OCI-LY1 (cell line): ENCODE results near the gene TTC17.
"Not testable (repeated sequence)": the region's sequence is repeated elsewhere in the genome, so short reads cannot be mapped to it uniquely, and the experiment has no call there.

Source experiments
- H2AFZ ChIP-seq: fragments of 200-600 bp; sonication (generic), shearing (Covaris generic); 2 replicates; pipeline ENCODE4 v1.6.0; 2014; ENCODE audit warnings: antibody characterized with exemption, mild to moderate bottlenecking, low read length
- H3F3A ChIP-seq: fragments of 200-600 bp; sonication (generic), shearing (Covaris generic); 2 replicates; pipeline ENCODE4 v1.6.0; 2014; ENCODE audit warnings: mild to moderate bottlenecking, antibody characterized with exemption, low read length, moderate library complexity; ENCODE audit not compliant: insufficient read depth
- H3K27ac ChIP-seq: fragments of 200-600 bp; sonication (generic); 2 replicates; pipeline ENCODE4 v1.5.1; 2014; ENCODE audit warnings: low read length, mixed run types, mild to moderate bottlenecking, low read depth; ENCODE audit not compliant: poor library complexity, severe bottlenecking
- H3K27me3 ChIP-seq: fragments of 200-600 bp; sonication (generic); 2 replicates; pipeline ENCODE4 v1.6.0; 2014; ENCODE audit warnings: antibody characterized with exemption, mild to moderate bottlenecking, low read length, moderate library complexity; ENCODE audit not compliant: insufficient read depth
- H3K36me3 ChIP-seq: fragments of 200-600 bp; sonication (generic); 2 replicates; pipeline ENCODE4 v1.6.1; 2014; ENCODE audit warnings: mild to moderate bottlenecking, antibody characterized with exemption, low read length, moderate library complexity, mixed read lengths; ENCODE audit not compliant: insufficient read depth
- H3K4me1 ChIP-seq: fragments of 200-600 bp; sonication (generic); 2 replicates; pipeline ENCODE4 v1.5.1; 2014; ENCODE audit warnings: mild to moderate bottlenecking, low read length, moderate library complexity; ENCODE audit not compliant: insufficient read depth, severe bottlenecking
- H3K4me2 ChIP-seq: fragments of 200-600 bp; sonication (generic), shearing (Covaris generic); 2 replicates; pipeline ENCODE4 v1.6.1; 2014; ENCODE audit warnings: low read length
- H3K4me3 ChIP-seq: fragments of 200-600 bp; sonication (generic); 2 replicates; pipeline ENCODE4 v1.5.1; 2014; ENCODE audit warnings: low read length, low read depth, mild to moderate bottlenecking, mixed read lengths; ENCODE audit not compliant: poor library complexity, severe bottlenecking
- H3K79me2 ChIP-seq: fragments of 200-600 bp; shearing (Covaris generic); 2 replicates; pipeline ENCODE4 v1.6.1; 2016; ENCODE audit warnings: mixed run types, low read length, mixed read lengths; ENCODE audit not compliant: insufficient read depth
- H3K9ac ChIP-seq: fragments of 200-600 bp; sonication (generic), shearing (Covaris generic); 2 replicates; pipeline ENCODE4 v1.6.1; 2014; ENCODE audit warnings: mild to moderate bottlenecking, low read length, mixed read lengths
- H3K9me2 ChIP-seq: fragments of 200-600 bp; sonication (generic), shearing (Covaris generic); 2 replicates; pipeline ENCODE4 v1.6.1; 2014; ENCODE audit warnings: low read depth, mild to moderate bottlenecking, low read length, mixed read lengths
- H3K9me3 ChIP-seq: fragments of 200-600 bp; shearing (Covaris generic); 2 replicates; pipeline ENCODE4 v1.6.1; 2014; ENCODE audit warnings: low read length, mixed read lengths
- H4K20me1 ChIP-seq: fragments of 200-600 bp; sonication (generic), shearing (Covaris generic); 2 replicates; pipeline ENCODE4 v1.6.0; 2016; ENCODE audit warnings: mild to moderate bottlenecking, low read length; ENCODE audit not compliant: insufficient read depth
- EZH2 ChIP-seq: fragments of 200-600 bp; sonication (generic), shearing (Covaris generic); IDR thresholded peaks from 2 replicates; pipeline ENCODE4 v1.8.0; 2017; ENCODE audit warnings: borderline replicate concordance, mixed run types, mild to moderate bottlenecking, antibody characterized with exemption, low read length, moderate library complexity, mixed read lengths
- TF ChIP-seq, protein P1 (sequence below): fragments of 200-600 bp; sonication (generic), shearing (Covaris generic); IDR thresholded peaks from 2 replicates; pipeline ENCODE4 v1.5.1; 2017; ENCODE audit warnings: mild to moderate bottlenecking, antibody characterized with exemption, low read length, moderate library complexity, mixed read lengths

TTC17 gene

DNA sequence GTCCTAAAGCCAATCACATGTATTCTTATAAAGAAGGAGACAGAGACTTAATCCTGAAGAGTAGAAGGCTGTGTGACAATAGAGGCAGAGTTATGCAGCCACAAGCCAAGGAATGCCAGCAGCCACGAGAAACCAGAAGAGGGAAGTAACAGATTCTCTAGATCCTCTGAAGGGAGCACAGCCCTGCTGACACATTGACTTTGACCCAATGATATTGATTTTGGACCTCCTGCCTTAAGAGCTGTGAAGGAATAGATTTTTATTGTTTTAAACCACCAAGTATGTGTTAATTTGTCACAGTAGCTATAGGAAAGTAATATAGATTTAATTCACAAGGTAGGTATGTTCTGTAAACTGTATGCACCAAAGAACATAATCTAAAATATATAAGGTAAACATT is 103.6 kb downstream of the TTC17 start:
- Histone ChIP-seq H3K4me1 (no peaks in the 10 kb centered on the region), H3K36me3 (peaks cover 90% of the 10 kb centered on the region), H3K27ac (no peak overlapping the region), H2AFZ (no peak overlapping the region), H3K9me3 (peaks cover 4% of the 10 kb centered on the region), H3K9ac (no peak overlapping the region), H3K4me3 (no peak overlapping the region), H4K20me1 (no peaks in the 10 kb centered on the region), H3K4me2 (no peak overlapping the region), H3K27me3 (no peaks in the 10 kb centered on the region), H3F3A (no peaks in the 10 kb centered on the region), H3K9me2 (no peaks in the 10 kb centered on the region), H3K79me2 (no peaks in the 10 kb centered on the region)
- TF ChIP-seq, protein P1, sequence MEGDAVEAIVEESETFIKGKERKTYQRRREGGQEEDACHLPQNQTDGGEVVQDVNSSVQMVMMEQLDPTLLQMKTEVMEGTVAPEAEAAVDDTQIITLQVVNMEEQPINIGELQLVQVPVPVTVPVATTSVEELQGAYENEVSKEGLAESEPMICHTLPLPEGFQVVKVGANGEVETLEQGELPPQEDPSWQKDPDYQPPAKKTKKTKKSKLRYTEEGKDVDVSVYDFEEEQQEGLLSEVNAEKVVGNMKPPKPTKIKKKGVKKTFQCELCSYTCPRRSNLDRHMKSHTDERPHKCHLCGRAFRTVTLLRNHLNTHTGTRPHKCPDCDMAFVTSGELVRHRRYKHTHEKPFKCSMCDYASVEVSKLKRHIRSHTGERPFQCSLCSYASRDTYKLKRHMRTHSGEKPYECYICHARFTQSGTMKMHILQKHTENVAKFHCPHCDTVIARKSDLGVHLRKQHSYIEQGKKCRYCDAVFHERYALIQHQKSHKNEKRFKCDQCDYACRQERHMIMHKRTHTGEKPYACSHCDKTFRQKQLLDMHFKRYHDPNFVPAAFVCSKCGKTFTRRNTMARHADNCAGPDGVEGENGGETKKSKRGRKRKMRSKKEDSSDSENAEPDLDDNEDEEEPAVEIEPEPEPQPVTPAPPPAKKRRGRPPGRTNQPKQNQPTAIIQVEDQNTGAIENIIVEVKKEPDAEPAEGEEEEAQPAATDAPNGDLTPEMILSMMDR = no peak
- no peak for TF ChIP-seq EZH2

DNA sequence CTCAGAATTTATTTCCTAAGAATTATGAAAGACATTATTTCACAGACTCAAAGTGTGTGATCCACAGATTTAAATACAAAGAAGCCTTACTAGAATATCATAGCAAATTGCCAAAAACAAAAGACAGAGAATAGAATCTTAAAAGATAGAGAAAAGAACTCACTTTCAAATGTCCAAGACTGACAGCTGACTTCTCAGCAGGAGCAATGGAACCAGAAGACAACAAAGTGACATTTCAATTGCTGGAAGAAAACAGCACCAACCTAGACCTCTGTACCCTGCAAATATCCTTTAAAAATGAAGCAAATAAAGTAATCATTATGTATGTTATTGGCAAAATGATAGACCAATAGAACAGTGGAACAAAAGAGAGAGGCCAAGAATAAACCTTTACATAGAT is 109.2 kb downstream of the TTC17 start:
- Histone ChIP-seq H3F3A (no peaks in the 10 kb centered on the region; the same call in 1 of the 2 replicates), H3K4me1 (no peaks in the 10 kb centered on the region), H3K9ac (no peak overlapping the region), H3K9me3 (peaks cover 18% of the 10 kb centered on the region), H3K9me2 (no peaks in the 10 kb centered on the region), H3K4me2 (no peak overlapping the region), H3K4me3 (no peak overlapping the region), H3K27me3 (no peaks in the 10 kb centered on the region), H2AFZ (no peak overlapping the region), H3K79me2 (no peaks in the 10 kb centered on the region), H3K27ac (no peak overlapping the region), H4K20me1 (no peaks in the 10 kb centered on the region), H3K36me3 (peaks cover 45% of the 10 kb centered on the region)
- TF ChIP-seq, protein P1 = no peak
- TF ChIP-seq EZH2 = no peak

DNA sequence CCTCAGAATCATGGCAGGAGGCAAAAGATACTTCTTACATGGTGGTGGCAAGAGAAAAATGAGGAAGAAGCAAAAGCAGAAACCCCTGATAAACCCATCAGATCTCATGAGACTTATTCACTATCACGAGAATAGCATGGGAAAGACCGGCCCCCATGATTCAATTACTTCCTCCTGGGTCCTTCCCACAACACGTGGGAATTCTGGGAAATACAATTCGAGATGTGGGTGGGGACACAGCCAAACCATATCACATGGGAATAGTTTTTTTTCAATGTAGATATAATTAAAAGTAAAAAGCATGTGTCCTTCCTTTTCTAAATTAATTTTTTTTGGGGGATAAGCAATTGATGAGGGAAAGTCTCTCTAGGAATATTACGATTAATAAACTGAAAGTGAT is 118.8 kb downstream of the TTC17 start:
- H3K4me1 ChIP-seq, H3K27me3 ChIP-seq, H3K27ac ChIP-seq, H2AFZ ChIP-seq, H3F3A ChIP-seq, H3K79me2 ChIP-seq, H3K4me2 ChIP-seq, H3K9ac ChIP-seq, H4K20me1 ChIP-seq, H3K4me3 ChIP-seq, H3K9me2 ChIP-seq, H3K9me3 ChIP-seq: not testable (repeated sequence)
- H3K36me3 ChIP-seq = peaks cover 12% of the 10 kb centered on the region

DNA sequence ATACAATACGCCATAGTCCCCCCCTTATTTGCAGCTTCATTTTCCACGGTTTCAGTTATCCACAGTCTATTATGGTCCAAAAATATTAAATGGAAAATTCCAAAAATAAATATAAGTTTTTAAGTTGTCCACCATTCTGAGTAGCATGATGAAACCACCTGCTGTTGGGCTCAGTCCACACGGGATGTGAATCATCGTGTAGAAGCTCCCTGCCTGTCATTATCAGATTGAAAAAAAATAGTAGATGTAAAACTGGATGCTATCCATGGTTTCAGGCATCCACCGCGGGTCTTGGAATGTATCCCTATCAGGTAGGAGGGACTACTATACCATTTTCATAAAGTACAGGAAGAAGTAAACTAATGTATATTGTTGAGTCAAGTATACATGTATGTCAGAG is 127.4 kb downstream of the TTC17 start:
- H3K4me1 ChIP-seq = no peaks in the 10 kb centered on the region
- no peaks in the 10 kb centered on the region for H3K27me3 ChIP-seq
- H4K20me1 ChIP-seq = no peaks in the 10 kb centered on the region
- H3K79me2 ChIP-seq = no peaks in the 10 kb centered on the region
- no peaks in the 10 kb centered on the region for H3F3A ChIP-seq
- H3K9me3 ChIP-seq = peaks cover 4% of the 10 kb centered on the region
- TF ChIP-seq, protein P1 = no peak
- no peak for TF ChIP-seq EZH2
- peaks cover under 1% of the 10 kb centered on the region; the same call in 1 of the 2 replicates for H3K36me3 ChIP-seq
- no peaks in the 10 kb centered on the region for H3K9me2 ChIP-seq
- no peak overlapping the region for H3K27ac ChIP-seq
- no peak overlapping the region for H3K4me2 ChIP-seq
- no peak overlapping the region for H3K9ac ChIP-seq
- H2AFZ ChIP-seq = no peak overlapping the region
- no peak overlapping the region for H3K4me3 ChIP-seq
